ENCODE results near the gene KCNMB1.

DNA sequence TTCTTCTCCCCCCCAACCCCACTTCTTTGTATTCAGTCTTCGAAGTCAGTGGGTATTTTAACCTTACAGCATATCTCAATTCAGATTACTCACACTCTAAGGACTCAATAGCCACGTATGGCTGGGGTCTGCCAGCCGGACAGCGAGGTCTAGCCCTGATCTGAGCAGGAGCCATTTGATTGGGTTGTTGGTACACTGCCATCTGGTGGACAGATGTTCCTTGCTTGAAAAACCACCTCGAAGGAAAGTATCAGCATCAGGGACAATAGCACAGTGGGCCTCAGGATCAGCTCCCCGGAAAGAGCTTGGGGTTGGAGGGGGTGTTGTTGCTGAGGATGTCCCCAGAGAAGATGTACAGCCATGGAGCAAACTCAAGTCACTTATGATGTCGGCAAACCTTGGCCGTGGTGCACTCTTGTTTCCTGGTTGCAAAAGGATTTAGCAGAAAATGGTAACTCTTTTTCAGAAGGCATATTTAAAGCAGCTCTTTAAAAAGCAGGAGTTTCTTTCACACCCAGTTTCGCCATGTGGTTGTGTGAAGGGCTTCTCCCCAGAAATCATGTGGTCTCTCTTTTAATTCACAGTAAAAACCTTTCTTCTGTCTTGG, 31.7 kb upstream of the KCNMB1 start:
- TF ChIP-seq, protein P1, sequence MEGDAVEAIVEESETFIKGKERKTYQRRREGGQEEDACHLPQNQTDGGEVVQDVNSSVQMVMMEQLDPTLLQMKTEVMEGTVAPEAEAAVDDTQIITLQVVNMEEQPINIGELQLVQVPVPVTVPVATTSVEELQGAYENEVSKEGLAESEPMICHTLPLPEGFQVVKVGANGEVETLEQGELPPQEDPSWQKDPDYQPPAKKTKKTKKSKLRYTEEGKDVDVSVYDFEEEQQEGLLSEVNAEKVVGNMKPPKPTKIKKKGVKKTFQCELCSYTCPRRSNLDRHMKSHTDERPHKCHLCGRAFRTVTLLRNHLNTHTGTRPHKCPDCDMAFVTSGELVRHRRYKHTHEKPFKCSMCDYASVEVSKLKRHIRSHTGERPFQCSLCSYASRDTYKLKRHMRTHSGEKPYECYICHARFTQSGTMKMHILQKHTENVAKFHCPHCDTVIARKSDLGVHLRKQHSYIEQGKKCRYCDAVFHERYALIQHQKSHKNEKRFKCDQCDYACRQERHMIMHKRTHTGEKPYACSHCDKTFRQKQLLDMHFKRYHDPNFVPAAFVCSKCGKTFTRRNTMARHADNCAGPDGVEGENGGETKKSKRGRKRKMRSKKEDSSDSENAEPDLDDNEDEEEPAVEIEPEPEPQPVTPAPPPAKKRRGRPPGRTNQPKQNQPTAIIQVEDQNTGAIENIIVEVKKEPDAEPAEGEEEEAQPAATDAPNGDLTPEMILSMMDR (IDR thresholded peaks at IDR 0.05): peak; percentile 53 to 78 (median 56)
- TF ChIP-seq POLR2A (IDR thresholded peaks at IDR 0.05): no peak
